Measurements from ENCODE around the gene NDUFC2. TPM values are rescaled to one million over a fixed set of nuclear protein-coding genes. Genes with fewer than 3 reads are reported as not detected.
"Not testable (repeated sequence)": the region's sequence is repeated elsewhere in the genome, so short reads cannot be mapped to it uniquely, and the experiment has no call there.

The NDUFC2 gene
- 121 and 127 TPM in 2 replicates for total RNA-seq (2014; rRNA removed; shearing (Covaris generic))

- peak; percentile 68 for DNase-seq (ENCODE audit: low spot score)
Observed at GRCh38 chr11:78079232-78080083, at the start of gene NDUFC2. Gene NDUFC2 (minus strand): TSS chr11:78079862. CDS start chr11:78079744, 118 bp downstream.

- no peak for DNase-seq (ENCODE audit: low spot score)
Observed at GRCh38 chr11:78127403-78127802, 47.7 kb upstream of the NDUFC2 start.

- no peak for DNase-seq (ENCODE audit: low spot score)
Observed at GRCh38 chr11:78112582-78113275, 33.1 kb upstream of the NDUFC2 start.

- no peak for DNase-seq (ENCODE audit: low spot score)
Observed at GRCh38 chr11:78111298-78111697, 31.6 kb upstream of the NDUFC2 start.

GRCh38 chr11:78110830-78111229 is 31.2 kb upstream of the NDUFC2 start:
- no peak for DNase-seq (ENCODE audit: low spot score)

GRCh38 chr11:78110351-78110750 is 30.7 kb upstream of the NDUFC2 start:
- DNase-seq (ENCODE audit: low spot score): no peak

GRCh38 chr11:78109081-78110015 is 29.7 kb upstream of the NDUFC2 start:
- DNase-seq (ENCODE audit: low spot score): no peak

GRCh38 chr11:78100676-78101472 is 21.2 kb upstream of the NDUFC2 start:
- no peak for DNase-seq (ENCODE audit: low spot score)

GRCh38 chr11:78100261-78100660 is 20.6 kb upstream of the NDUFC2 start:
- no peak for DNase-seq (ENCODE audit: low spot score)

GRCh38 chr11:78099666-78100065 is 20.0 kb upstream of the NDUFC2 start:
- no peak for DNase-seq (ENCODE audit: low spot score)

- DNase-seq (ENCODE audit: low spot score): no peak
Observed at GRCh38 chr11:78097666-78098385, 18.2 kb upstream of the NDUFC2 start.

- no peak for DNase-seq (ENCODE audit: low spot score)
Observed at GRCh38 chr11:78094250-78094649, 14.6 kb upstream of the NDUFC2 start.

- not testable (repeated sequence) for DNase-seq (ENCODE audit: low spot score)
Observed at GRCh38 chr11:78086521-78087074, 6.9 kb upstream of the NDUFC2 start.

- no peak for DNase-seq (ENCODE audit: low spot score)
Observed at GRCh38 chr11:78085972-78086371, 6.3 kb upstream of the NDUFC2 start.

- not testable (repeated sequence) for DNase-seq (ENCODE audit: low spot score)
Observed at GRCh38 chr11:78084506-78084905, 4.8 kb upstream of the NDUFC2 start.

- DNase-seq (ENCODE audit: low spot score): no peak
Observed at GRCh38 chr11:78083021-78083420, 3.4 kb upstream of the NDUFC2 start.

GRCh38 chr11:78082146-78082545 is 2.5 kb upstream of the NDUFC2 start:
- DNase-seq (ENCODE audit: low spot score): no peak

GRCh38 chr11:78081583-78081982 is 1.9 kb upstream of the NDUFC2 start:
- no peak for DNase-seq (ENCODE audit: low spot score)

- peak; percentile 49 for DNase-seq (ENCODE audit: low spot score)
Observed at GRCh38 chr11:78080818-78081495, 1.3 kb upstream of the NDUFC2 start.

Measured in H4 (cell line).